ENCODE results near the gene DOK6.

DNA sequence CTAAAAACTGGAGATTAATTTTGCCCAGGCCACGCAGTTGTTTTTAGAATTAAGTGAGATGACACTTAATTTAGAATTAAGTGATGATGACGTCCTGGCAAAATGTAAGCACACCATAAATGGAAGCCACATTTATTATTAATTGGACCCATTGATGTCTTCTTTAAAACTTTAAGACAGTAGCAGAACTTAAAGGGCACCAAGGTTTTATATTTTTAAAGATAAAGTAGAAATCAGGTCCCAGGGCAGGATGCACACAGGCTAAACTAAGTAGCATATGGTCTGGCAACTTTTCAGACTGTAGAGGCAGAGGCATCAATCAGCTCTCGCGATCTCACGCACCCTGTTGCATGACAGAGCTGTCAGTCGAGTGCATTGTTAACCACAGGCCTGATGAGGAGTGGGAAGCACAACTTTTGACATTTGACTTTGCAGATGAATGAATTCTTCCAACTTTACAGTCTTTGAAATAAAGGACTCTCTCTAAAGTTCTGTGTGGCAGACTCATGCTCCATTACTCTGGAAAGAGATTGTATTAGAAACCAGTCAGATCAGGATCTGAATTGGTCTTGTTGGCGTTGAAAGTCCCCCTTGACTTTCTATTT lies 314.6 kb downstream of the DOK6 start:
- TF ChIP-seq, protein P1, sequence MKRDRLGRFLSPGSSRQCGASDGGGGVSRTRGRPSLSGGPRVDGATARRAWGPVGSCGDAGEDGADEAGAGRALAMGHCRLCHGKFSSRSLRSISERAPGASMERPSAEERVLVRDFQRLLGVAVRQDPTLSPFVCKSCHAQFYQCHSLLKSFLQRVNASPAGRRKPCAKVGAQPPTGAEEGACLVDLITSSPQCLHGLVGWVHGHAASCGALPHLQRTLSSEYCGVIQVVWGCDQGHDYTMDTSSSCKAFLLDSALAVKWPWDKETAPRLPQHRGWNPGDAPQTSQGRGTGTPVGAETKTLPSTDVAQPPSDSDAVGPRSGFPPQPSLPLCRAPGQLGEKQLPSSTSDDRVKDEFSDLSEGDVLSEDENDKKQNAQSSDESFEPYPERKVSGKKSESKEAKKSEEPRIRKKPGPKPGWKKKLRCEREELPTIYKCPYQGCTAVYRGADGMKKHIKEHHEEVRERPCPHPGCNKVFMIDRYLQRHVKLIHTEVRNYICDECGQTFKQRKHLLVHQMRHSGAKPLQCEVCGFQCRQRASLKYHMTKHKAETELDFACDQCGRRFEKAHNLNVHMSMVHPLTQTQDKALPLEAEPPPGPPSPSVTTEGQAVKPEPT (CRISPR knock-in tag; IDR thresholded peaks at IDR 0.05; ENCODE audit: low read depth): no peak
- TF ChIP-seq, protein P2, sequence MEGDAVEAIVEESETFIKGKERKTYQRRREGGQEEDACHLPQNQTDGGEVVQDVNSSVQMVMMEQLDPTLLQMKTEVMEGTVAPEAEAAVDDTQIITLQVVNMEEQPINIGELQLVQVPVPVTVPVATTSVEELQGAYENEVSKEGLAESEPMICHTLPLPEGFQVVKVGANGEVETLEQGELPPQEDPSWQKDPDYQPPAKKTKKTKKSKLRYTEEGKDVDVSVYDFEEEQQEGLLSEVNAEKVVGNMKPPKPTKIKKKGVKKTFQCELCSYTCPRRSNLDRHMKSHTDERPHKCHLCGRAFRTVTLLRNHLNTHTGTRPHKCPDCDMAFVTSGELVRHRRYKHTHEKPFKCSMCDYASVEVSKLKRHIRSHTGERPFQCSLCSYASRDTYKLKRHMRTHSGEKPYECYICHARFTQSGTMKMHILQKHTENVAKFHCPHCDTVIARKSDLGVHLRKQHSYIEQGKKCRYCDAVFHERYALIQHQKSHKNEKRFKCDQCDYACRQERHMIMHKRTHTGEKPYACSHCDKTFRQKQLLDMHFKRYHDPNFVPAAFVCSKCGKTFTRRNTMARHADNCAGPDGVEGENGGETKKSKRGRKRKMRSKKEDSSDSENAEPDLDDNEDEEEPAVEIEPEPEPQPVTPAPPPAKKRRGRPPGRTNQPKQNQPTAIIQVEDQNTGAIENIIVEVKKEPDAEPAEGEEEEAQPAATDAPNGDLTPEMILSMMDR (CRISPR knock-in tag; IDR thresholded peaks at IDR 0.05): no peak
- TF ChIP-seq, protein P3, sequence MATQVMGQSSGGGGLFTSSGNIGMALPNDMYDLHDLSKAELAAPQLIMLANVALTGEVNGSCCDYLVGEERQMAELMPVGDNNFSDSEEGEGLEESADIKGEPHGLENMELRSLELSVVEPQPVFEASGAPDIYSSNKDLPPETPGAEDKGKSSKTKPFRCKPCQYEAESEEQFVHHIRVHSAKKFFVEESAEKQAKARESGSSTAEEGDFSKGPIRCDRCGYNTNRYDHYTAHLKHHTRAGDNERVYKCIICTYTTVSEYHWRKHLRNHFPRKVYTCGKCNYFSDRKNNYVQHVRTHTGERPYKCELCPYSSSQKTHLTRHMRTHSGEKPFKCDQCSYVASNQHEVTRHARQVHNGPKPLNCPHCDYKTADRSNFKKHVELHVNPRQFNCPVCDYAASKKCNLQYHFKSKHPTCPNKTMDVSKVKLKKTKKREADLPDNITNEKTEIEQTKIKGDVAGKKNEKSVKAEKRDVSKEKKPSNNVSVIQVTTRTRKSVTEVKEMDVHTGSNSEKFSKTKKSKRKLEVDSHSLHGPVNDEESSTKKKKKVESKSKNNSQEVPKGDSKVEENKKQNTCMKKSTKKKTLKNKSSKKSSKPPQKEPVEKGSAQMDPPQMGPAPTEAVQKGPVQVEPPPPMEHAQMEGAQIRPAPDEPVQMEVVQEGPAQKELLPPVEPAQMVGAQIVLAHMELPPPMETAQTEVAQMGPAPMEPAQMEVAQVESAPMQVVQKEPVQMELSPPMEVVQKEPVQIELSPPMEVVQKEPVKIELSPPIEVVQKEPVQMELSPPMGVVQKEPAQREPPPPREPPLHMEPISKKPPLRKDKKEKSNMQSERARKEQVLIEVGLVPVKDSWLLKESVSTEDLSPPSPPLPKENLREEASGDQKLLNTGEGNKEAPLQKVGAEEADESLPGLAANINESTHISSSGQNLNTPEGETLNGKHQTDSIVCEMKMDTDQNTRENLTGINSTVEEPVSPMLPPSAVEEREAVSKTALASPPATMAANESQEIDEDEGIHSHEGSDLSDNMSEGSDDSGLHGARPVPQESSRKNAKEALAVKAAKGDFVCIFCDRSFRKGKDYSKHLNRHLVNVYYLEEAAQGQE (IDR thresholded peaks at IDR 0.05; ENCODE audit: borderline replicate concordance in 1 of 2, low read depth in 1 of 2, low read length in 2 of 2): no peak
- TF ChIP-seq ZBTB7B (CRISPR knock-in tag; IDR thresholded peaks at IDR 0.05) (no peak), CREB1 (IDR thresholded peaks at IDR 0.05) (no peak), CREB1 (CRISPR knock-in tag; IDR thresholded peaks at IDR 0.05) (no peak), ELF4 (CRISPR knock-in tag; IDR thresholded peaks at IDR 0.05; ENCODE audit: borderline replicate concordance) (no peak), DPF2 (CRISPR knock-in tag; IDR thresholded peaks at IDR 0.05; ENCODE audit: borderline replicate concordance, low read depth) (no peak), POLR2A (IDR thresholded peaks at IDR 0.05; ENCODE audit: insufficient read depth in 1 of 2, low read depth in 2 of 2, low read length in 2 of 2) (no peak), STAT5B (CRISPR knock-in tag; IDR thresholded peaks at IDR 0.05) (no peak), SAFB2 (CRISPR knock-in tag; IDR thresholded peaks at IDR 0.05; ENCODE audit: borderline replicate concordance, low read depth) (no peak), RAD21 (CRISPR knock-in tag; IDR thresholded peaks at IDR 0.05) (no peak), KLF15 (CRISPR knock-in tag; IDR thresholded peaks at IDR 0.05; ENCODE audit: borderline replicate concordance) (no peak), RFXANK (CRISPR knock-in tag; IDR thresholded peaks at IDR 0.05) (no peak), ZNF549 (CRISPR knock-in tag; IDR thresholded peaks at IDR 0.05) (no peak)
